OCI-LY1 (cell line): ENCODE measurements around the gene GRK6.

Experiments
- H2AFZ ChIP-seq: fragments of 200-600 bp; sonication (generic), shearing (Covaris generic); 2 replicates; pipeline ENCODE4 v1.6.0; 2014; ENCODE audit warnings: antibody characterized with exemption, mild to moderate bottlenecking, low read length
- H3F3A ChIP-seq: fragments of 200-600 bp; sonication (generic), shearing (Covaris generic); 2 replicates; pipeline ENCODE4 v1.6.0; 2014; ENCODE audit warnings: mild to moderate bottlenecking, antibody characterized with exemption, low read length, moderate library complexity; ENCODE audit not compliant: insufficient read depth
- H3K27ac ChIP-seq: fragments of 200-600 bp; sonication (generic); 2 replicates; pipeline ENCODE4 v1.5.1; 2014; ENCODE audit warnings: low read length, mixed run types, mild to moderate bottlenecking, low read depth; ENCODE audit not compliant: poor library complexity, severe bottlenecking
- H3K27me3 ChIP-seq: fragments of 200-600 bp; sonication (generic); 2 replicates; pipeline ENCODE4 v1.6.0; 2014; ENCODE audit warnings: antibody characterized with exemption, mild to moderate bottlenecking, low read length, moderate library complexity; ENCODE audit not compliant: insufficient read depth
- H3K36me3 ChIP-seq: fragments of 200-600 bp; sonication (generic); 2 replicates; pipeline ENCODE4 v1.6.1; 2014; ENCODE audit warnings: mild to moderate bottlenecking, antibody characterized with exemption, low read length, moderate library complexity, mixed read lengths; ENCODE audit not compliant: insufficient read depth
- H3K4me1 ChIP-seq: fragments of 200-600 bp; sonication (generic); 2 replicates; pipeline ENCODE4 v1.5.1; 2014; ENCODE audit warnings: mild to moderate bottlenecking, low read length, moderate library complexity; ENCODE audit not compliant: insufficient read depth, severe bottlenecking
- H3K4me2 ChIP-seq: fragments of 200-600 bp; sonication (generic), shearing (Covaris generic); 2 replicates; pipeline ENCODE4 v1.6.1; 2014; ENCODE audit warnings: low read length
- H3K4me3 ChIP-seq: fragments of 200-600 bp; sonication (generic); 2 replicates; pipeline ENCODE4 v1.5.1; 2014; ENCODE audit warnings: low read length, low read depth, mild to moderate bottlenecking, mixed read lengths; ENCODE audit not compliant: poor library complexity, severe bottlenecking
- H3K79me2 ChIP-seq: fragments of 200-600 bp; shearing (Covaris generic); 2 replicates; pipeline ENCODE4 v1.6.1; 2016; ENCODE audit warnings: mixed run types, low read length, mixed read lengths; ENCODE audit not compliant: insufficient read depth
- H3K9ac ChIP-seq: fragments of 200-600 bp; sonication (generic), shearing (Covaris generic); 2 replicates; pipeline ENCODE4 v1.6.1; 2014; ENCODE audit warnings: mild to moderate bottlenecking, low read length, mixed read lengths
- H3K9me2 ChIP-seq: fragments of 200-600 bp; sonication (generic), shearing (Covaris generic); 2 replicates; pipeline ENCODE4 v1.6.1; 2014; ENCODE audit warnings: low read depth, mild to moderate bottlenecking, low read length, mixed read lengths
- H3K9me3 ChIP-seq: fragments of 200-600 bp; shearing (Covaris generic); 2 replicates; pipeline ENCODE4 v1.6.1; 2014; ENCODE audit warnings: low read length, mixed read lengths
- H4K20me1 ChIP-seq: fragments of 200-600 bp; sonication (generic), shearing (Covaris generic); 2 replicates; pipeline ENCODE4 v1.6.0; 2016; ENCODE audit warnings: mild to moderate bottlenecking, low read length; ENCODE audit not compliant: insufficient read depth
- EZH2 ChIP-seq: fragments of 200-600 bp; sonication (generic), shearing (Covaris generic); IDR thresholded peaks from 2 replicates; pipeline ENCODE4 v1.8.0; 2017; ENCODE audit warnings: borderline replicate concordance, mixed run types, mild to moderate bottlenecking, antibody characterized with exemption, low read length, moderate library complexity, mixed read lengths
- TF ChIP-seq, protein P1 (sequence below): fragments of 200-600 bp; sonication (generic), shearing (Covaris generic); IDR thresholded peaks from 2 replicates; pipeline ENCODE4 v1.5.1; 2017; ENCODE audit warnings: mild to moderate bottlenecking, antibody characterized with exemption, low read length, moderate library complexity, mixed read lengths

The GRK6 gene

DNA sequence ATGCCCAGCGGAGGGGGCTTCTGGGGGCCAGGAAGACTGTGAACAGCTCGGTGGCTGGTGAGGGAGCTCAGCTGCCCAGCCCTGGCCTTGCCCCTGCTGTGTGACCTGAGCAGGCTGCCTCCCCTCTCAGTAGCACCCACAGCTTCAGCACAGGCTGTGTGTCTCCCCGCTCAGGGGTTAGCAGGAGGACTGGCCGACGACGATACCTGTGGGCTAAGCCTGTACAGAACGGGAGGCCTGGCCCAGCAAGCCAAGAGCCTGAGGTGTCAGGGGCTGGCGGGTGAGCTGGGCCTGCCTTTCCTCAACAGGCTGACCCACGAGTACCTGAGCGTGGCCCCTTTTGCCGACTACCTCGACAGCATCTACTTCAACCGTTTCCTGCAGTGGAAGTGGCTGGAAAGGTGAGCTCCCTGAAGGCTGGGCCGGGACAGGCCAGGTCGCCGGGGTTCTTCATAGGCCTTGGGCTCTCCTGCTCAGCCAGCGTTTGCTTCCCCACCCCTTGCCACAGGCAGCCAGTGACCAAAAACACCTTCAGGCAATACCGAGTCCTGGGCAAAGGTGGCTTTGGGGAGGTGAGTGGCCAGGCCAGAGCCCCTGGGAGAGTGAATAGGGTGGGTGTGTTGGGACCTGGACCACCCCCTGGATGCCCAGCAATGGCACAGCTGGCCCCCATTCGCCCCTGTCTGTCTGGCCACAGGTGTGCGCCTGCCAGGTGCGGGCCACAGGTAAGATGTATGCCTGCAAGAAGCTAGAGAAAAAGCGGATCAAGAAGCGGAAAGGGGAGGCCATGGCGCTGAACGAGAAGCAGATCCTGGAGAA lies 6.6 kb downstream of the GRK6 start:
- Histone ChIP-seq H3K36me3 (peaks cover 67% of the 10 kb centered on the region), H3K4me2 (no peak overlapping the region)

DNA sequence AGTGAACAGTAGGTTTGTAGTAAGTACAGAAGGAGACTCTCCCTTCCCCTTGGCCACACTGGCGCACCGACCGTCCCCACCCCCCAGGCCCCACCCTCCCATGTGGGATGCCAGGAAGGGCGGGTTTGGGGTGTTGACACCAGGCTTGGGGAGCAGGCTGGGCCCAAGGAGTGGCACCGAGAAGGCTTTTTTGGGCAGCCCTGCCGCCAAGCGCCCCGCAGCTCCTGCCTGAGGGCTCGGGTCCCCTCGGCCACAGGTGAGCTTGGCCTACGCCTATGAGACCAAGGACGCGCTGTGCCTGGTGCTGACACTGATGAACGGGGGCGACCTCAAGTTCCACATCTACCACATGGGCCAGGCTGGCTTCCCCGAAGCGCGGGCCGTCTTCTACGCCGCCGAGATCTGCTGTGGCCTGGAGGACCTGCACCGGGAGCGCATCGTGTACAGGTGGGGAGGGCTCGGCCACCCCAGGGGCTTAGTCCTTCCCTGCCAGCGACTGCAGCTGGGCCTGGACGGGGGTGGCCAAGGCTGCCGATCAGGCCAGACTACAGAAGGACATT lies 7.3 kb downstream of the GRK6 start:
- Histone ChIP-seq H3K9me3 (no peaks in the 10 kb centered on the region), H3F3A (no peaks in the 10 kb centered on the region), H3K36me3 (peaks cover 74% of the 10 kb centered on the region), H3K4me1 (peaks cover 37% of the 10 kb centered on the region), H3K27ac (no peak overlapping the region), H2AFZ (no peak overlapping the region), H3K79me2 (no peaks in the 10 kb centered on the region), H3K4me3 (no peak overlapping the region), H3K9ac (no peak overlapping the region), H3K4me2 (no peak overlapping the region), H3K27me3 (no peaks in the 10 kb centered on the region), H4K20me1 (no peaks in the 10 kb centered on the region), H3K9me2 (no peaks in the 10 kb centered on the region)
- TF ChIP-seq, protein P1, sequence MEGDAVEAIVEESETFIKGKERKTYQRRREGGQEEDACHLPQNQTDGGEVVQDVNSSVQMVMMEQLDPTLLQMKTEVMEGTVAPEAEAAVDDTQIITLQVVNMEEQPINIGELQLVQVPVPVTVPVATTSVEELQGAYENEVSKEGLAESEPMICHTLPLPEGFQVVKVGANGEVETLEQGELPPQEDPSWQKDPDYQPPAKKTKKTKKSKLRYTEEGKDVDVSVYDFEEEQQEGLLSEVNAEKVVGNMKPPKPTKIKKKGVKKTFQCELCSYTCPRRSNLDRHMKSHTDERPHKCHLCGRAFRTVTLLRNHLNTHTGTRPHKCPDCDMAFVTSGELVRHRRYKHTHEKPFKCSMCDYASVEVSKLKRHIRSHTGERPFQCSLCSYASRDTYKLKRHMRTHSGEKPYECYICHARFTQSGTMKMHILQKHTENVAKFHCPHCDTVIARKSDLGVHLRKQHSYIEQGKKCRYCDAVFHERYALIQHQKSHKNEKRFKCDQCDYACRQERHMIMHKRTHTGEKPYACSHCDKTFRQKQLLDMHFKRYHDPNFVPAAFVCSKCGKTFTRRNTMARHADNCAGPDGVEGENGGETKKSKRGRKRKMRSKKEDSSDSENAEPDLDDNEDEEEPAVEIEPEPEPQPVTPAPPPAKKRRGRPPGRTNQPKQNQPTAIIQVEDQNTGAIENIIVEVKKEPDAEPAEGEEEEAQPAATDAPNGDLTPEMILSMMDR = no peak
- TF ChIP-seq EZH2 = no peak

More for the DNA sequence above, 6.6 kb downstream of the GRK6 start:
- H4K20me1 ChIP-seq = no peaks in the 10 kb centered on the region
- H2AFZ ChIP-seq = no peak overlapping the region
- H3K9ac ChIP-seq = no peak overlapping the region
- no peak for TF ChIP-seq EZH2
- TF ChIP-seq, protein P1 = no peak
- no peaks in the 10 kb centered on the region for H3K9me2 ChIP-seq
- no peaks in the 10 kb centered on the region for H3F3A ChIP-seq
- no peaks in the 10 kb centered on the region for H3K79me2 ChIP-seq
- H3K9me3 ChIP-seq = no peaks in the 10 kb centered on the region
- peaks cover 44% of the 10 kb centered on the region for H3K4me1 ChIP-seq
- H3K4me3 ChIP-seq = no peak overlapping the region
- no peaks in the 10 kb centered on the region for H3K27me3 ChIP-seq
- no peak overlapping the region for H3K27ac ChIP-seq

DNA sequence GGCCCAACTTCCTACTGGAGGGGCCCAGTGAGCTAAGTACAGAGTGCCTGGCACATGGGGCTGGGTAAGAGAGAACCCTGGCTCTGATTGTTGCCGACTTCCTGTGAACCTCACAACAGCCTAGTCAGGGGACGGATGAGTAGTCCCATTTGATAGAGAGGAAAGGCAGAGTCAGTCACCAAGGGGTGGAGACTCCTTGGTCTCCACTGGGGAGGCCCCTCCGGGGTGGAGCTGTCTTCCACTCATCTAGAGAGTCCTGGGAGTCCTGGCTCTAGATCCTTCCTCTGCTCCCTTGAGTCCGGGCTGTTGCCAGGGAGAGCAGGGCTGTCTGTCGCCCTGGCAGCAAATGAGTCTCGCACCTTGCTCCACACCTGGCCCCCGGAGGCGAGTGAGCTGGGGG lies 8.0 kb downstream of the GRK6 start:
- Histone ChIP-seq H3K9ac (no peak overlapping the region), H3K4me2 (no peak overlapping the region), H3K27me3 (no peaks in the 10 kb centered on the region), H3K4me1 (peaks cover 30% of the 10 kb centered on the region), H3K79me2 (no peaks in the 10 kb centered on the region), H3K9me2 (no peaks in the 10 kb centered on the region), H3K4me3 (no peak overlapping the region), H3F3A (no peaks in the 10 kb centered on the region), H3K36me3 (peaks cover 78% of the 10 kb centered on the region), H3K27ac (no peak overlapping the region), H3K9me3 (no peaks in the 10 kb centered on the region), H2AFZ (no peak overlapping the region), H4K20me1 (no peaks in the 10 kb centered on the region)
- TF ChIP-seq, protein P1 = no peak
- TF ChIP-seq EZH2 = no peak
